Fibroblast of mammary gland (primary cell): ENCODE measurements around the gene ATP6V0A1.

Experiments
- DNase-seq: peaks from one replicate; pipeline ENCODE4 v3.0.0-alpha.2; 2010; ENCODE audit warnings: low read depth
- H3K4me3 ChIP-seq: 2 replicates; pipeline ENCODE4 v1.5.1; 2011; ENCODE audit warnings: low read depth, mild to moderate bottlenecking, low read length, moderate library complexity; ENCODE audit not compliant: control insufficient read depth
- CTCF ChIP-seq: conservative IDR thresholded peaks from 2 replicates; pipeline ENCODE4 v1.5.1; 2011; ENCODE audit warnings: low read depth, low read length, inconsistent platforms; ENCODE audit not compliant: control insufficient read depth, insufficient read depth

Gene ATP6V0A1

GRCh38 chr17:42530952-42531454 lies 72.3 kb downstream of the ATP6V0A1 start:
- no peak overlapping the region for H3K4me3 ChIP-seq
- DNase-seq = no peak
- TF ChIP-seq CTCF = no peak

GRCh38 chr17:42531455-42532354 lies 73.0 kb downstream of the ATP6V0A1 start:
- peak overlapping the region; percentile 50 for H3K4me3 ChIP-seq
- DNase-seq = peak; percentile 42
- TF ChIP-seq CTCF = peak; percentile 25

- DNase-seq = no peak
- H3K4me3 ChIP-seq = peak overlapping the region; percentile 49
- no peak for TF ChIP-seq CTCF
Measured at GRCh38 chr17:42535155-42536047, 76.7 kb downstream of the ATP6V0A1 start.

- TF ChIP-seq CTCF = no peak
- peak; percentile 82 for DNase-seq
- peak within 1 kb of the TSS; percentile 67 for H3K4me3 ChIP-seq
Measured at GRCh38 chr17:42536048-42536371, 77.3 kb downstream of the ATP6V0A1 start, which contains the start of gene NAGLU. TSS of gene NAGLU (plus strand) at chr17:42536241. CDS start at chr17:42536273, 32 bp downstream.

- peak overlapping the region; percentile 67 for H3K4me3 ChIP-seq
- DNase-seq = peak; percentile 75
- no peak for TF ChIP-seq CTCF
Measured at GRCh38 chr17:42536372-42537155, 77.9 kb downstream of the ATP6V0A1 start.
